Brain microvascular endothelial cell (primary cell): ENCODE results near the gene RBMS3.

Experiments
- DNase-seq: peaks from one replicate; pipeline ENCODE4 v3.0.0-alpha.2; 2020
- H3K27ac ChIP-seq: fragments of 250-450 bp; sonication (Bioruptor Pico); 2 replicates; pipeline ENCODE4 v1.5.1; 2020; ENCODE audit warnings: mild to moderate bottlenecking, moderate library complexity
- H3K27me3 ChIP-seq: fragments of 250-450 bp; sonication (Bioruptor Pico); replicated peaks from 2 replicates; pipeline ENCODE4 v1.5.1; 2020; ENCODE audit warnings: mild to moderate bottlenecking
- H3K36me3 ChIP-seq: fragments of 250-450 bp; sonication (Bioruptor Pico); replicated peaks from 2 replicates; pipeline ENCODE4 v1.5.1; 2020; ENCODE audit warnings: mild to moderate bottlenecking
- H3K4me3 ChIP-seq: 2 replicates; pipeline ENCODE4 v1.5.1; 2011; ENCODE audit warnings: low read depth, mild to moderate bottlenecking, control low read depth, low read length, moderate library complexity
- in situ Hi-C: cut with HindIII; loops from 2 replicates; pipeline ENCODE4 v1.10.0; 2017; ENCODE audit warnings: low sequenced_read_pairs, low pct_ligation_motif_present
- TF ChIP-seq, protein P1 (sequence below): IDR thresholded peaks from 2 replicates; pipeline ENCODE4 v1.5.1; 2011; ENCODE audit warnings: low read depth, mild to moderate bottlenecking, moderate library complexity, low read length, control low read depth, inconsistent platforms; ENCODE audit errors: missing control alignments

RBMS3 gene

GRCh38 chr3:29561651-29562149, 280.8 kb downstream of the RBMS3 start:
- TF ChIP-seq, protein P1, sequence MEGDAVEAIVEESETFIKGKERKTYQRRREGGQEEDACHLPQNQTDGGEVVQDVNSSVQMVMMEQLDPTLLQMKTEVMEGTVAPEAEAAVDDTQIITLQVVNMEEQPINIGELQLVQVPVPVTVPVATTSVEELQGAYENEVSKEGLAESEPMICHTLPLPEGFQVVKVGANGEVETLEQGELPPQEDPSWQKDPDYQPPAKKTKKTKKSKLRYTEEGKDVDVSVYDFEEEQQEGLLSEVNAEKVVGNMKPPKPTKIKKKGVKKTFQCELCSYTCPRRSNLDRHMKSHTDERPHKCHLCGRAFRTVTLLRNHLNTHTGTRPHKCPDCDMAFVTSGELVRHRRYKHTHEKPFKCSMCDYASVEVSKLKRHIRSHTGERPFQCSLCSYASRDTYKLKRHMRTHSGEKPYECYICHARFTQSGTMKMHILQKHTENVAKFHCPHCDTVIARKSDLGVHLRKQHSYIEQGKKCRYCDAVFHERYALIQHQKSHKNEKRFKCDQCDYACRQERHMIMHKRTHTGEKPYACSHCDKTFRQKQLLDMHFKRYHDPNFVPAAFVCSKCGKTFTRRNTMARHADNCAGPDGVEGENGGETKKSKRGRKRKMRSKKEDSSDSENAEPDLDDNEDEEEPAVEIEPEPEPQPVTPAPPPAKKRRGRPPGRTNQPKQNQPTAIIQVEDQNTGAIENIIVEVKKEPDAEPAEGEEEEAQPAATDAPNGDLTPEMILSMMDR = no peak
- in situ Hi-C loops = no loop called here

DNA sequence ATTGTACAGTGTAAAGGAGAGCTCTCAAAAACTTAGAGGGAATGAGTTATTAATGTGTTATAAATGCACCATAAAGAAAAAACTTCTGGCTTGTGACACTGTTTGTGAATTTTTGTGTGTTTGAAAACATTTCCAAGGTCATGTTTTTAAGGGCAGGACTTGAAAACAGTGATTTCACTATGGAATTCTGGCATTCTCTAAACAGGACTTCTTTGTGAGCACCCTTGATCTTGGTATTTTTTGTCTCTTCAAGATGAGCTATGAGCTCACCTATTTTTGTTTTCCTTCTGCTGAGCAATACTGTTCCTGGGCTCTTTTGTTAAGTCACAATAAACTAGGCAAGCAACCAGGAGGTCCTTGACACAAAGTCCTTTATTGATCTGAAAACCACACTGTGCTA, 284.4 kb downstream of the RBMS3 start:
- H3K27ac ChIP-seq = no peak overlapping the region
- in situ Hi-C loops = no loop called here
- no peaks in the 10 kb centered on the region for H3K36me3 ChIP-seq
- DNase-seq = no peak
- no peak overlapping the region for H3K4me3 ChIP-seq
- TF ChIP-seq, protein P1 = no peak
- no peaks in the 10 kb centered on the region for H3K27me3 ChIP-seq

More at GRCh38 chr3:29561651-29562149, 280.8 kb downstream of the RBMS3 start:
- no peaks in the 10 kb centered on the region for H3K36me3 ChIP-seq
- no peak overlapping the region for H3K4me3 ChIP-seq
- H3K27me3 ChIP-seq = no peaks in the 10 kb centered on the region
- DNase-seq = no peak
- no peak overlapping the region for H3K27ac ChIP-seq

GRCh38 chr3:29567501-29567900, 286.6 kb downstream of the RBMS3 start:
- Histone ChIP-seq H3K27me3 (no peaks in the 10 kb centered on the region), H3K36me3 (no peaks in the 10 kb centered on the region), H3K4me3 (no peak overlapping the region), H3K27ac (no peak overlapping the region)
- DNase-seq = no peak
- in situ Hi-C loops = no loop called here
- TF ChIP-seq, protein P1 = no peak

DNA sequence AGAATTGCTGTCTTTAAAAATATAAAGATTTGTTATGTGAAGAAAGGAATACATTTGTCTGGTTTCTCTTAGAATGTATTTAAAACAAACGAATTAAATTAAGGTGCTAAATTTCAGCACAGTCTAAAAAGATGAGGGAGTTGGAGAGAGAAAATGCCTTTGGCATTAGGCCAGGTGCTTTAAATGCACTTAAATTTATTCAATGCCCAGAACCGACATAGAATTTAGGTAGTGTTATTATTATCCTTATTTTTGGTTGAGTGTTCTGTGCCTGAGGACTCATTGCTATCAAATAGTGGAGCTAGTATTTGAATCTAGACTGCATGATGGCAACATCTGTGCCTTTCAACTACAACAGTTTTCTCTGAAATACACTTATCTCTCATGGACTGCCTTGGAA, 287.5 kb downstream of the RBMS3 start:
- TF ChIP-seq, protein P1 = no peak
- DNase-seq = no peak
- in situ Hi-C loops = no loop called here
- Histone ChIP-seq H3K4me3 (no peak overlapping the region), H3K27me3 (no peaks in the 10 kb centered on the region), H3K36me3 (no peaks in the 10 kb centered on the region), H3K27ac (no peak overlapping the region)

- Histone ChIP-seq H3K27ac (no peak overlapping the region), H3K4me3 (no peak overlapping the region), H3K27me3 (no peaks in the 10 kb centered on the region), H3K36me3 (no peaks in the 10 kb centered on the region)
- TF ChIP-seq, protein P1 = no peak
- no peak for DNase-seq
- in situ Hi-C loops = no loop called here
These were observed 295.3 kb downstream of the RBMS3 start for GRCh38 chr3:29576181-29576580.

DNA sequence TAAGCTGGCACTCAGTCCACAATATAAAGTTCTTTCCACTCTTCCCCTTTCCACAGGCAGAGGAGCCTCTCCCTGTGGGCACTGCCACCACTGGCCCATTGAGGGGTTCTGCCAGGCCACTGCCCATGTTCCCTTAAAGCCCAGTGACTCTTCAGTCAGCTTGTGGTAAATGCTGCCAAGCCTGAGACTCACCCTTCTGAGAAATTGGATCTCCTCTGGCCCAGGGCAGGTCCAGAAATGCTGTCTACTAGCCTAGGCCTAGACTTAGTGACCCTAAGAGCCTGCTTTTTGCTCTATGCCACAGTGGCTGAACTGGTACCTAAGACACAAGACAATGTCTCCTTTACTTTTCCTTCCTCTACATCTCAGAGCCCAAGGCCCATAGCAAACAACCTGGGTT, 295.8 kb downstream of the RBMS3 start:
- no peak for DNase-seq
- TF ChIP-seq, protein P1 = no peak
- H3K4me3 ChIP-seq = no peak overlapping the region
- no peak overlapping the region for H3K27ac ChIP-seq
- H3K36me3 ChIP-seq = no peaks in the 10 kb centered on the region
- in situ Hi-C loops = no loop called here
- H3K27me3 ChIP-seq = no peaks in the 10 kb centered on the region
